HEK293 (cell line): Measurements from ENCODE around the gene TECTA.

Source experiments
- SETDB1 ChIP-seq: IDR thresholded peaks from one replicate; pipeline ENCODE4 v1.6.1; 2017; ENCODE audit warnings: mild to moderate bottlenecking, low read length, moderate library complexity, mixed read lengths; ENCODE audit not compliant: insufficient read length
- ZBTB21 ChIP-seq: fragments of 450-650 bp; formaldehyde crosslinking; IDR thresholded peaks from 2 replicates; pipeline ENCODE4 v1.5.1; 2017; ENCODE audit warnings: missing biosample characterization, missing genetic modification characterization
- ZNF114 ChIP-seq: fragments of 450-650 bp; formaldehyde crosslinking; IDR thresholded peaks from 2 replicates; pipeline ENCODE4 v1.5.0; 2017; ENCODE audit warnings: missing biosample characterization, missing genetic modification characterization
- ZNF624 ChIP-seq: fragments of 450-650 bp; formaldehyde crosslinking; IDR thresholded peaks from 2 replicates; pipeline ENCODE4 v1.5.1; 2017; ENCODE audit warnings: missing biosample characterization, missing genetic modification characterization
- ZNF629 ChIP-seq: fragments of 450-650 bp; formaldehyde crosslinking; IDR thresholded peaks from 2 replicates; pipeline ENCODE4 v1.5.1; 2017; ENCODE audit warnings: missing biosample characterization, missing genetic modification characterization
- ZNF747 ChIP-seq: fragments of 450-650 bp; formaldehyde crosslinking; IDR thresholded peaks from 2 replicates; pipeline ENCODE4 v1.5.1; 2016; ENCODE audit warnings: missing biosample characterization, missing genetic modification characterization
- TF ChIP-seq, protein P1 (sequence below): fragments of 450-650 bp; formaldehyde crosslinking; IDR thresholded peaks from 2 replicates; pipeline ENCODE4 v1.5.1; 2016; ENCODE audit warnings: missing biosample characterization, missing genetic modification characterization
- TF ChIP-seq, protein P2 (sequence below): fragments of 450-650 bp; formaldehyde crosslinking; IDR thresholded peaks from 2 replicates; pipeline ENCODE4 v1.5.1; 2016; ENCODE audit warnings: missing biosample characterization, missing genetic modification characterization
- TF ChIP-seq, protein P3 (sequence below): fragments of 450-650 bp; formaldehyde crosslinking; IDR thresholded peaks from 2 replicates; pipeline ENCODE4 v1.5.1; 2016; ENCODE audit warnings: missing biosample characterization, missing genetic modification characterization
- TF ChIP-seq, protein P4 (sequence below): fragments of 450-650 bp; formaldehyde crosslinking; IDR thresholded peaks from 2 replicates; pipeline ENCODE4 v1.5.1; 2016; ENCODE audit warnings: missing biosample characterization, missing genetic modification characterization
- TF ChIP-seq, protein P5 (sequence below): fragments of 450-650 bp; formaldehyde crosslinking; IDR thresholded peaks from 2 replicates; pipeline ENCODE4 v1.5.1; 2016; ENCODE audit warnings: missing biosample characterization, missing genetic modification characterization, borderline replicate concordance
- TF ChIP-seq, protein P6 (sequence below): fragments of 450-650 bp; formaldehyde crosslinking; IDR thresholded peaks from 2 replicates; pipeline ENCODE4 v1.5.1; 2016; ENCODE audit warnings: missing biosample characterization, missing genetic modification characterization
- TF ChIP-seq, protein P7 (sequence below): fragments of 450-650 bp; formaldehyde crosslinking; IDR thresholded peaks from 2 replicates; pipeline ENCODE4 v1.5.1; 2016; ENCODE audit warnings: missing biosample characterization, missing genetic modification characterization

DNA sequence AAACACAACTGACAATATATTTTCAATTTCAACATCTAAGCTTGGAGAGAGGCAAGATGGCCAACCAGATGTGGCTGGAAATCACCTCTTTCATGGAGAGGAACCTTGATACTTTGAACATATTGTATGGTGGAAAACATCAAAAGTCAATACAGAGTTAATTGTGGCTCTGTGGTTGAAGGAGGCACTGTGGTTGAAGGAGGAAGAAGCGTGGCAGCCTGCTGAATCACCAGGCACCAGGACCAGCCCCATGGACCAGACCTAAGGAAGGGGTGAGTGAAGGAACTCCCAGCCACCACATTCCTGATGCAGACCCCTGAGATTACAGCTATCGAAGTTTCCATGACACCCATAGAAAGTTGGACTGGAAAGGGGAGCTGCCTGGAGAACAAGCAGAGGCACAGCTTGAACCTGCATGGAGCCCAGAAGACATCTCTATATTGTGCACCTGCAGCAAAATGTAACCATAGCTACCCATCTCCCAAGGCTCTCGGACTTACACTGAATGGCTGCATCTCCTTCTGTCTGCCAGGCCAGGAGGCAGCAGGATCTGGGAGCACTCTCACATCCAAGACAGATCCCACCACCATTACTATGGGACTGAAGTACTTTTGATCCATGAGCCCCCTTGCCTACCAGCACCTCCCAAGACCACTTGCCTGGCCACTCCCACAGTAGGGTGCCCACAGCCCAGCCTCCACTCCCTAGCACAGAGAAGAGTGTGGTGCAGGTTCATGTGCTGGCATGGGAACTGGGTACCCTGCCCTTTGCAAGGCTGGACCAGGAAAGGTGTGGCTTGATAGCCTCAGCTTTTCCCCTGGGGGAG is 111.7 kb downstream of the TECTA start:
- TF ChIP-seq ZNF114 (tag by site-specific recombination) (no peak), ZBTB21 (no peak), ZNF629 (no peak), SETDB1 (no peak), ZNF624 (no peak), ZNF747 (tag by site-specific recombination) (no peak)
- TF ChIP-seq, protein P1, sequence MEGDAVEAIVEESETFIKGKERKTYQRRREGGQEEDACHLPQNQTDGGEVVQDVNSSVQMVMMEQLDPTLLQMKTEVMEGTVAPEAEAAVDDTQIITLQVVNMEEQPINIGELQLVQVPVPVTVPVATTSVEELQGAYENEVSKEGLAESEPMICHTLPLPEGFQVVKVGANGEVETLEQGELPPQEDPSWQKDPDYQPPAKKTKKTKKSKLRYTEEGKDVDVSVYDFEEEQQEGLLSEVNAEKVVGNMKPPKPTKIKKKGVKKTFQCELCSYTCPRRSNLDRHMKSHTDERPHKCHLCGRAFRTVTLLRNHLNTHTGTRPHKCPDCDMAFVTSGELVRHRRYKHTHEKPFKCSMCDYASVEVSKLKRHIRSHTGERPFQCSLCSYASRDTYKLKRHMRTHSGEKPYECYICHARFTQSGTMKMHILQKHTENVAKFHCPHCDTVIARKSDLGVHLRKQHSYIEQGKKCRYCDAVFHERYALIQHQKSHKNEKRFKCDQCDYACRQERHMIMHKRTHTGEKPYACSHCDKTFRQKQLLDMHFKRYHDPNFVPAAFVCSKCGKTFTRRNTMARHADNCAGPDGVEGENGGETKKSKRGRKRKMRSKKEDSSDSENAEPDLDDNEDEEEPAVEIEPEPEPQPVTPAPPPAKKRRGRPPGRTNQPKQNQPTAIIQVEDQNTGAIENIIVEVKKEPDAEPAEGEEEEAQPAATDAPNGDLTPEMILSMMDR = no peak
- TF ChIP-seq, protein P2, sequence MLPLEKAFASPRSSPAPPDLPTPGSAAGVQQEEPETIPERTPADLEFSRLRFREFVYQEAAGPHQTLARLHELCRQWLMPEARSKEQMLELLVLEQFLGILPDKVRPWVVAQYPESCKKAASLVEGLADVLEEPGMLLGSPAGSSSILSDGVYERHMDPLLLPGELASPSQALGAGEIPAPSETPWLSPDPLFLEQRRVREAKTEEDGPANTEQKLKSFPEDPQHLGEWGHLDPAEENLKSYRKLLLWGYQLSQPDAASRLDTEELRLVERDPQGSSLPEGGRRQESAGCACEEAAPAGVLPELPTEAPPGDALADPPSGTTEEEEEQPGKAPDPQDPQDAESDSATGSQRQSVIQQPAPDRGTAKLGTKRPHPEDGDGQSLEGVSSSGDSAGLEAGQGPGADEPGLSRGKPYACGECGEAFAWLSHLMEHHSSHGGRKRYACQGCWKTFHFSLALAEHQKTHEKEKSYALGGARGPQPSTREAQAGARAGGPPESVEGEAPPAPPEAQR (tag by site-specific recombination) = no peak
- TF ChIP-seq, protein P3, sequence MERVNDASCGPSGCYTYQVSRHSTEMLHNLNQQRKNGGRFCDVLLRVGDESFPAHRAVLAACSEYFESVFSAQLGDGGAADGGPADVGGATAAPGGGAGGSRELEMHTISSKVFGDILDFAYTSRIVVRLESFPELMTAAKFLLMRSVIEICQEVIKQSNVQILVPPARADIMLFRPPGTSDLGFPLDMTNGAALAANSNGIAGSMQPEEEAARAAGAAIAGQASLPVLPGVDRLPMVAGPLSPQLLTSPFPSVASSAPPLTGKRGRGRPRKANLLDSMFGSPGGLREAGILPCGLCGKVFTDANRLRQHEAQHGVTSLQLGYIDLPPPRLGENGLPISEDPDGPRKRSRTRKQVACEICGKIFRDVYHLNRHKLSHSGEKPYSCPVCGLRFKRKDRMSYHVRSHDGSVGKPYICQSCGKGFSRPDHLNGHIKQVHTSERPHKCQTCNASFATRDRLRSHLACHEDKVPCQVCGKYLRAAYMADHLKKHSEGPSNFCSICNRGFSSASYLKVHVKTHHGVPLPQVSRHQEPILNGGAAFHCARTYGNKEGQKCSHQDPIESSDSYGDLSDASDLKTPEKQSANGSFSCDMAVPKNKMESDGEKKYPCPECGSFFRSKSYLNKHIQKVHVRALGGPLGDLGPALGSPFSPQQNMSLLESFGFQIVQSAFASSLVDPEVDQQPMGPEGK (tag by site-specific recombination) = no peak
- TF ChIP-seq, protein P4, sequence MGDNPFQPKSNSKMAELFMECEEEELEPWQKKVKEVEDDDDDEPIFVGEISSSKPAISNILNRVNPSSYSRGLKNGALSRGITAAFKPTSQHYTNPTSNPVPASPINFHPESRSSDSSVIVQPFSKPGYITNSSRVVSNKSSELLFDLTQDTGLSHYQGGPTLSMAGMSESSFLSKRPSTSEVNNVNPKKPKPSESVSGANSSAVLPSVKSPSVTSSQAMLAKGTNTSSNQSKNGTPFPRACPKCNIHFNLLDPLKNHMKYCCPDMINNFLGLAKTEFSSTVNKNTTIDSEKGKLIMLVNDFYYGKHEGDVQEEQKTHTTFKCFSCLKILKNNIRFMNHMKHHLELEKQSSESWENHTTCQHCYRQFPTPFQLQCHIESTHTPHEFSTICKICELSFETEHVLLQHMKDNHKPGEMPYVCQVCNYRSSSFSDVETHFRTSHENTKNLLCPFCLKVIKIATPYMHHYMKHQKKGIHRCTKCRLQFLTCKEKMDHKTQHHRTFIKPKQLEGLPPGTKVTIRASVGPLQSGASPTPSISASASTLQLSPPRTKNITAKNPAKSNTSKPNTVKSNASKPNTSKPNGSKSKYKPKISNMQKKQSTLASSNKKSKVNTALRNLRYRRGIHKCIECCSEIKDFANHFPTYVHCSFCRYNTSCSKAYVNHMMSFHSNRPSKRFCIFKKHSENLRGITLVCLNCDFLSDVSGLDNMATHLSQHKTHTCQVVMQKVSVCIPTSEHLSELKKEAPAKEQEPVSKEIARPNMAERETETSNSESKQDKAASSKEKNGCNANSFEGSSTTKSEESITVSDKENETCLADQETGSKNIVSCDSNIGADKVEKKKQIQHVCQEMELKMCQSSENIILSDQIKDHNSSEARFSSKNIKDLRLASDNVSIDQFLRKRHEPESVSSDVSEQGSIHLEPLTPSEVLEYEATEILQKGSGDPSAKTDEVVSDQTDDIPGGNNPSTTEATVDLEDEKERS (tag by site-specific recombination) = no peak
- TF ChIP-seq, protein P5, sequence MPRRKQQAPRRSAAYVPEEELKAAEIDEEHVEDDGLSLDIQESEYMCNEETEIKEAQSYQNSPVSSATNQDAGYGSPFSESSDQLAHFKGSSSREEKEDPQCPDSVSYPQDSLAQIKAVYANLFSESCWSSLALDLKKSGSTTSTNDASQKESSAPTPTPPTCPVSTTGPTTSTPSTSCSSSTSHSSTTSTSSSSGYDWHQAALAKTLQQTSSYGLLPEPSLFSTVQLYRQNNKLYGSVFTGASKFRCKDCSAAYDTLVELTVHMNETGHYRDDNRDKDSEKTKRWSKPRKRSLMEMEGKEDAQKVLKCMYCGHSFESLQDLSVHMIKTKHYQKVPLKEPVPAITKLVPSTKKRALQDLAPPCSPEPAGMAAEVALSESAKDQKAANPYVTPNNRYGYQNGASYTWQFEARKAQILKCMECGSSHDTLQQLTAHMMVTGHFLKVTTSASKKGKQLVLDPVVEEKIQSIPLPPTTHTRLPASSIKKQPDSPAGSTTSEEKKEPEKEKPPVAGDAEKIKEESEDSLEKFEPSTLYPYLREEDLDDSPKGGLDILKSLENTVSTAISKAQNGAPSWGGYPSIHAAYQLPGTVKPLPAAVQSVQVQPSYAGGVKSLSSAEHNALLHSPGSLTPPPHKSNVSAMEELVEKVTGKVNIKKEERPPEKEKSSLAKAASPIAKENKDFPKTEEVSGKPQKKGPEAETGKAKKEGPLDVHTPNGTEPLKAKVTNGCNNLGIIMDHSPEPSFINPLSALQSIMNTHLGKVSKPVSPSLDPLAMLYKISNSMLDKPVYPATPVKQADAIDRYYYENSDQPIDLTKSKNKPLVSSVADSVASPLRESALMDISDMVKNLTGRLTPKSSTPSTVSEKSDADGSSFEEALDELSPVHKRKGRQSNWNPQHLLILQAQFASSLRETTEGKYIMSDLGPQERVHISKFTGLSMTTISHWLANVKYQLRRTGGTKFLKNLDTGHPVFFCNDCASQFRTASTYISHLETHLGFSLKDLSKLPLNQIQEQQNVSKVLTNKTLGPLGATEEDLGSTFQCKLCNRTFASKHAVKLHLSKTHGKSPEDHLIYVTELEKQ (tag by site-specific recombination) = no peak
- TF ChIP-seq, protein P6, sequence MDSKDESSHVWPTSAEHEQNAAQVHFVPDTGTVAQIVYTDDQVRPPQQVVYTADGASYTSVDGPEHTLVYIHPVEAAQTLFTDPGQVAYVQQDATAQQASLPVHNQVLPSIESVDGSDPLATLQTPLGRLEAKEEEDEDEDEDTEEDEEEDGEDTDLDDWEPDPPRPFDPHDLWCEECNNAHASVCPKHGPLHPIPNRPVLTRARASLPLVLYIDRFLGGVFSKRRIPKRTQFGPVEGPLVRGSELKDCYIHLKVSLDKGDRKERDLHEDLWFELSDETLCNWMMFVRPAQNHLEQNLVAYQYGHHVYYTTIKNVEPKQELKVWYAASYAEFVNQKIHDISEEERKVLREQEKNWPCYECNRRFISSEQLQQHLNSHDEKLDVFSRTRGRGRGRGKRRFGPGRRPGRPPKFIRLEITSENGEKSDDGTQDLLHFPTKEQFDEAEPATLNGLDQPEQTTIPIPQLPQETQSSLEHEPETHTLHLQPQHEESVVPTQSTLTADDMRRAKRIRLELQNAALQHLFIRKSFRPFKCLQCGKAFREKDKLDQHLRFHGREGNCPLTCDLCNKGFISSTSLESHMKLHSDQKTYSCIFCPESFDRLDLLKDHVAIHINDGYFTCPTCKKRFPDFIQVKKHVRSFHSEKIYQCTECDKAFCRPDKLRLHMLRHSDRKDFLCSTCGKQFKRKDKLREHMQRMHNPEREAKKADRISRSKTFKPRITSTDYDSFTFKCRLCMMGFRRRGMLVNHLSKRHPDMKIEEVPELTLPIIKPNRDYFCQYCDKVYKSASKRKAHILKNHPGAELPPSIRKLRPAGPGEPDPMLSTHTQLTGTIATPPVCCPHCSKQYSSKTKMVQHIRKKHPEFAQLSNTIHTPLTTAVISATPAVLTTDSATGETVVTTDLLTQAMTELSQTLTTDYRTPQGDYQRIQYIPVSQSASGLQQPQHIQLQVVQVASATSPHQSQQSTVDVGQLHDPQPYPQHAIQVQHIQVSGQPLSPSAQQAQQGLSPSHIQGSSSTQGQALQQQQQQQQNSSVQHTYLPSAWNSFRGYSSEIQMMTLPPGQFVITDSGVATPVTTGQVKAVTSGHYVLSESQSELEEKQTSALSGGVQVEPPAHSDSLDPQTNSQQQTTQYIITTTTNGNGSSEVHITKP (tag by site-specific recombination) = no peak
- TF ChIP-seq, protein P7, sequence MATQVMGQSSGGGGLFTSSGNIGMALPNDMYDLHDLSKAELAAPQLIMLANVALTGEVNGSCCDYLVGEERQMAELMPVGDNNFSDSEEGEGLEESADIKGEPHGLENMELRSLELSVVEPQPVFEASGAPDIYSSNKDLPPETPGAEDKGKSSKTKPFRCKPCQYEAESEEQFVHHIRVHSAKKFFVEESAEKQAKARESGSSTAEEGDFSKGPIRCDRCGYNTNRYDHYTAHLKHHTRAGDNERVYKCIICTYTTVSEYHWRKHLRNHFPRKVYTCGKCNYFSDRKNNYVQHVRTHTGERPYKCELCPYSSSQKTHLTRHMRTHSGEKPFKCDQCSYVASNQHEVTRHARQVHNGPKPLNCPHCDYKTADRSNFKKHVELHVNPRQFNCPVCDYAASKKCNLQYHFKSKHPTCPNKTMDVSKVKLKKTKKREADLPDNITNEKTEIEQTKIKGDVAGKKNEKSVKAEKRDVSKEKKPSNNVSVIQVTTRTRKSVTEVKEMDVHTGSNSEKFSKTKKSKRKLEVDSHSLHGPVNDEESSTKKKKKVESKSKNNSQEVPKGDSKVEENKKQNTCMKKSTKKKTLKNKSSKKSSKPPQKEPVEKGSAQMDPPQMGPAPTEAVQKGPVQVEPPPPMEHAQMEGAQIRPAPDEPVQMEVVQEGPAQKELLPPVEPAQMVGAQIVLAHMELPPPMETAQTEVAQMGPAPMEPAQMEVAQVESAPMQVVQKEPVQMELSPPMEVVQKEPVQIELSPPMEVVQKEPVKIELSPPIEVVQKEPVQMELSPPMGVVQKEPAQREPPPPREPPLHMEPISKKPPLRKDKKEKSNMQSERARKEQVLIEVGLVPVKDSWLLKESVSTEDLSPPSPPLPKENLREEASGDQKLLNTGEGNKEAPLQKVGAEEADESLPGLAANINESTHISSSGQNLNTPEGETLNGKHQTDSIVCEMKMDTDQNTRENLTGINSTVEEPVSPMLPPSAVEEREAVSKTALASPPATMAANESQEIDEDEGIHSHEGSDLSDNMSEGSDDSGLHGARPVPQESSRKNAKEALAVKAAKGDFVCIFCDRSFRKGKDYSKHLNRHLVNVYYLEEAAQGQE (tag by site-specific recombination) = no peak
